Measurements from ENCODE around the gene SLC34A1. TPM values are rescaled to one million over a fixed set of nuclear protein-coding genes. Genes with fewer than 3 reads are reported as not detected.
A peak's percentile ranks its signal among the peaks of the same experiment; 100 is the strongest.
"Not testable (repeated sequence)": the region's sequence is repeated elsewhere in the genome, so short reads cannot be mapped to it uniquely, and the experiment has no call there.

SLC34A1 gene, protein sequence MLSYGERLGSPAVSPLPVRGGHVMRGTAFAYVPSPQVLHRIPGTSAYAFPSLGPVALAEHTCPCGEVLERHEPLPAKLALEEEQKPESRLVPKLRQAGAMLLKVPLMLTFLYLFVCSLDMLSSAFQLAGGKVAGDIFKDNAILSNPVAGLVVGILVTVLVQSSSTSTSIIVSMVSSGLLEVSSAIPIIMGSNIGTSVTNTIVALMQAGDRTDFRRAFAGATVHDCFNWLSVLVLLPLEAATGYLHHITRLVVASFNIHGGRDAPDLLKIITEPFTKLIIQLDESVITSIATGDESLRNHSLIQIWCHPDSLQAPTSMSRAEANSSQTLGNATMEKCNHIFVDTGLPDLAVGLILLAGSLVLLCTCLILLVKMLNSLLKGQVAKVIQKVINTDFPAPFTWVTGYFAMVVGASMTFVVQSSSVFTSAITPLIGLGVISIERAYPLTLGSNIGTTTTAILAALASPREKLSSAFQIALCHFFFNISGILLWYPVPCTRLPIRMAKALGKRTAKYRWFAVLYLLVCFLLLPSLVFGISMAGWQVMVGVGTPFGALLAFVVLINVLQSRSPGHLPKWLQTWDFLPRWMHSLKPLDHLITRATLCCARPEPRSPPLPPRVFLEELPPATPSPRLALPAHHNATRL
- total RNA-seq = not detected

DNA sequence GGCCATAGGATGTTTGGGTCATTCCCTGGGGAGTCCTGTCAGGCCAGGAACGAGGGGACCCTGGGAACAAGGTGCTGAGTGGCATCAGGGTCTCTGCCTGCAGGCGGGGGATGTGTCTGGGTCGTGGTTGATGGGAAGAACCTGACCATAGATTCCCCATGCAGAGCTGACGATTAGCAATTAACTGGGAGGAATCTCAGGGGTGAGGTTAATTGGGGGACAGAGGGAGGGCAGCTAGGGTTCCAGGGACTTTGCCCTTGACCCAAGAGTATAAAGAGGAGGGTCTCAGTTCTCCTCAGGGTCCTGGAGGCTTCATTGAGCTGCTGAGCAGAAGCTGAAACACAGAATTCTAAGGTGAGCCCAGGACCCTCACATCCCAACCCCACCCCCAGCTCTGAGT is at the start of gene SLC34A1:
Gene SLC34A1, plus strand, starts transcription at position 301 of the 400 bp plus-strand sequence. CDS start 1,308 bp downstream, outside the sequence.
- no peak within 1 kb of the TSS for H3K4me3 Mint-ChIP-seq
- H3K9me3 Mint-ChIP-seq = no peaks in the 10 kb centered on the region
- no peaks in the 10 kb centered on the region for H3K27me3 Mint-ChIP-seq (ENCODE audit: low read depth)
- no peak within 1 kb of the TSS for H3K27ac Mint-ChIP-seq
- intact Hi-C loops (cut with micrococcal nuclease) = no loop called here
- no peak for DNase-seq
- CTCF ChIA-PET = interaction anchor here (0.7 to 4.1 kb wide), 5 partner anchors 12 to 74 kb away, joined by 3 to 31 read pairs (median 11); no protein-coding TSS in a partner anchor
- H3K4me1 Mint-ChIP-seq (ENCODE audit: low read depth) = peaks cover 39% of the 10 kb centered on the region
- no peaks in the 10 kb centered on the region for H3K36me3 Mint-ChIP-seq (ENCODE audit: low read depth)

DNA sequence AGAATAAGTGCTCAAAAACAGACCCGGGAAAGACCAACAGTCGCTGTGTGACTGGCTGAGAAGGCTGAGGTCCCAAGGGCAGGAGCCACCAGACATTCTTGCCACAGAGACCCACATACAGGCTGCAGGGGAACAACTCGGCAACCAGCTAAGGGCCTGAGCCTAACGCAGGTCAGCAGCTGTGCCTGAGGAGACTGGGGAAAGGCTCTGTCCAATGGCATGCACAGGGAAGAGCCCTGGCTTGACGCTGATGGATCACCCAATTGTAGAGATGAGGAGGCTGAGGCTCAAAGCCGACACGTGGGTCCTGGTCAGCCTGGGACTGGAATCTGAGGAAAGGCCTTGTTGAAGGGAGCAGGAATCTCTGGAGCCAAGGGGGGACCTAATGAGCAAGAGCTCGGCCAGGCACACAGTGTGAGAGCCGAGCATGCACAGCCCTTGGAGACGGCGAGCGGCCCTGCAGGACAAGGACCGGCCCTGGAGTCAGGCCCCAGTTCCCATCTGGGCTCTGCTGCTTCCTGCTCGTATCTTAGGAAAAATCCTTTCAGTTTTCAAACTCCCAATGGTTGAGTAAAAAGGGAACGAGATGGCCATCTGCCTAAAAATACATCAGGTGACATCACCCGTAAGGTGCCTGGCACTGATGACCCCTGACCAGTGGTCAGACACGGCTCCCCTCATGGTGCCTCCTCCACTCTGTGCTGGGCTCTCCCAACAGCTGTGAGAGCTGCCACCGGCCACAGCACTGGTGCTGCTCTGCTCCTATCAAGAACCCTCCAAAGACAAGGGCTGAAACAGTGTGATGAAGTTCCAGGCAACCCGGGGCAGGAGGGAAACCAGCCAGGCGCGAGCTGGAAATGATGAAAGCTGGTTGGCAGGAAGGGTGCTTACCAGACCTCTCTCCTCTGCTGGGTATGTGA is 49.2 kb upstream of the SLC34A1 start:
- Mint-ChIP-seq H3K36me3 (ENCODE audit: low read depth) (peaks cover 23% of the 10 kb centered on the region), H3K27me3 (ENCODE audit: low read depth) (no peaks in the 10 kb centered on the region), H3K27ac (no peak overlapping the region), H3K9me3 (no peaks in the 10 kb centered on the region), H3K4me1 (ENCODE audit: low read depth) (peaks cover 7% of the 10 kb centered on the region), H3K4me3 (no peak overlapping the region)
- intact Hi-C loops (cut with micrococcal nuclease) = no loop called here
- no peak for DNase-seq
- CTCF ChIA-PET = interaction anchor here (0.6 to 1.5 kb wide), 4 partner anchors 16 to 140 kb away, joined by 3 read pairs; no protein-coding TSS in a partner anchor

DNA sequence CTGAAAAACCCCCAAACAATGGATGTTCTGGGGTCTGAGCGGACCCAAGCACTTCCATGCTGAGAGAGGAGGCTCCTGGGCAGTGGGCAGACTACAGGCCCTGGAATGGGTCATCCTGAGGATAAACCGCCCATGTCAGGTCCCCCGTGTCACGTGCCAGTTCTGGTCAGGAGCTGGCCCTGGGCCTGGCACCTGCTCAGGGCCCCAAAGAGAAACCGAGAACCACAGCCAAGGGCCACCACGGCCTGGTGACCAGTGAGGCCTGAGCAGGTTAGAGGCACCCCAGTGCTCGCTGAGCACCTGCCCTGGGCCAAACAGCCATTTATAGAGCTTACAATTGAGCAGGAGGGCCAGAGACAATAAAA is 48.6 kb upstream of the SLC34A1 start:
- peaks cover 11% of the 10 kb centered on the region for H3K4me1 Mint-ChIP-seq (ENCODE audit: low read depth)
- intact Hi-C loops (cut with micrococcal nuclease) = no loop called here
- H3K27me3 Mint-ChIP-seq (ENCODE audit: low read depth) = no peaks in the 10 kb centered on the region
- no peak for DNase-seq
- H3K4me3 Mint-ChIP-seq = no peak overlapping the region
- H3K9me3 Mint-ChIP-seq = no peaks in the 10 kb centered on the region
- H3K36me3 Mint-ChIP-seq (ENCODE audit: low read depth) = peaks cover 23% of the 10 kb centered on the region
- H3K27ac Mint-ChIP-seq = no peak overlapping the region
- CTCF ChIA-PET = interaction anchor here (1.1 to 1.5 kb wide), 2 partner anchors 20 to 23 kb away, joined by 3 read pairs; no protein-coding TSS in a partner anchor

DNA sequence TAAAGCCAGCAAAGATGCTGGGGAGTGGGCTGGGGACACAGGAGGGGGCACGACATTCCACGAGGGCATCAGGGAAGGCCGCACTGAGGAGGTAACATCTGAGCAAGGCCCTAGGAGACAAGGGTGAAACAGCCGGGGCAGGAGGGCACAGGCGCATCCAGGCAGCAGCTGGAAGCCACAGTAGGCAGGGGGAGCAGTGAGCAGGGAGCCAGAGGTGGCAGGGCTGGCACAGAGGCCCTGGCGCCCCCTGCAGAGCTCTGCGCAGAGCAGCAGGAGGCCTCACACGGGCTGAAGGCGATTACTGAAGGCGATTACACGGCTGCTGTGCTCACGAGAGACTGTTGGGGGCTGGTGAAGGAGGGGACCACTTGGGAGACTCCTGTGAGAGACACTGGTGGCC is 48.1 kb upstream of the SLC34A1 start:
- peaks cover 20% of the 10 kb centered on the region for H3K36me3 Mint-ChIP-seq (ENCODE audit: low read depth)
- H3K27me3 Mint-ChIP-seq (ENCODE audit: low read depth) = no peaks in the 10 kb centered on the region
- peak overlapping the region; percentile 16 for H3K27ac Mint-ChIP-seq
- no peak overlapping the region for H3K4me3 Mint-ChIP-seq
- intact Hi-C loops (cut with micrococcal nuclease) = no loop called here
- H3K9me3 Mint-ChIP-seq = no peaks in the 10 kb centered on the region
- CTCF ChIA-PET = interaction anchor here (1.1 to 1.5 kb wide), 4 partner anchors 12 to 24 kb away, joined by 3 read pairs; no protein-coding TSS in a partner anchor
- peaks cover 11% of the 10 kb centered on the region for H3K4me1 Mint-ChIP-seq (ENCODE audit: low read depth)
- DNase-seq = peak; percentile 55

DNA sequence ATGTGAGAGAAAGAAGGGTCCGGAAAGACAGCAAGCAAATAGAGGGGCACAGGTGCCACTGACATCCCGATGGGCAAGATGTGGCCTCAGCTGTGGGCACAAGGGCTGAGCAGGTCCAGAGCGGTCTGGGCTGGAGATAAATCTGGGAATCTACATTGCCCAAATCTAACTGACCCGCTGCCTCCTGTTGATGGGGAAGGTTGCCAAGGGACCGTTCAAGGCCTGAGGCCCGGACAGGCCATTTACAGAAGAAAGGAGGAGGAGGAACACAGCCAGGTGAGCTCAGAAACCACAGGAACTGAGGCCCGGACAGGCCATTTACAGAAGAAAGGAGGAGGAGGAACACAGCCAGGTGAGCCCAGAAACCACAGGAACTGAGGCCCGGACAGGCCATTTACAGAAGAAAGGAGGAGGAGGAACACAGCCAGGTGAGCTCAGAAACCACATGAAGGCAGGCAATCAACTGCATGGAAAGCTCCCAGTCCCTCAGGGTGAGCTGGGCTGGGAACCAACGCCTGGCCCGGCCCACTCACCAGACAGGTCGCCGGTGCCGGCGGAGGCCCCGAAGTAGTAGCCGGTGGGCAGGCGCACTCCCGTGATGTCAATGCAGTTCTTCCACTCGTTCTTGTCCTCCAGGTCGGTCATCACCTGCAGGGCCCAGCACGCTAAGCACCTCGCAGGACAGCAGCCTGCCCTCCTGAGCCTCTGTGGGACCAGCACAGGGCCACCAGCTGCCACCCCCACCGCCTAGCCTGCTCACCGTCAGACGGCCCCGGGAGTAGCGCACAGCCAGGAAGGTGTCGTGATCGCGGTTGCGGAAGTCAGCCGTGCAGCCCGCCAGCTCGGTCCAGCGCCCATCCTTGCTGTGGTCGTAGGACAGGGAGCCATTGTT is 47.4 kb upstream of the SLC34A1 start:
- H3K27me3 Mint-ChIP-seq (ENCODE audit: low read depth) = no peaks in the 10 kb centered on the region
- no peaks in the 10 kb centered on the region for H3K9me3 Mint-ChIP-seq
- no peak for DNase-seq
- H3K27ac Mint-ChIP-seq = no peak overlapping the region
- peaks cover 13% of the 10 kb centered on the region for H3K4me1 Mint-ChIP-seq (ENCODE audit: low read depth)
- peaks cover 28% of the 10 kb centered on the region for H3K36me3 Mint-ChIP-seq (ENCODE audit: low read depth)
- intact Hi-C loops (cut with micrococcal nuclease) = no loop called here
- H3K4me3 Mint-ChIP-seq = no peak overlapping the region
- CTCF ChIA-PET = interaction anchor here (1.2 to 1.5 kb wide), 3 partner anchors 11 to 25 kb away, joined by 3 read pairs; no protein-coding TSS in a partner anchor

DNA sequence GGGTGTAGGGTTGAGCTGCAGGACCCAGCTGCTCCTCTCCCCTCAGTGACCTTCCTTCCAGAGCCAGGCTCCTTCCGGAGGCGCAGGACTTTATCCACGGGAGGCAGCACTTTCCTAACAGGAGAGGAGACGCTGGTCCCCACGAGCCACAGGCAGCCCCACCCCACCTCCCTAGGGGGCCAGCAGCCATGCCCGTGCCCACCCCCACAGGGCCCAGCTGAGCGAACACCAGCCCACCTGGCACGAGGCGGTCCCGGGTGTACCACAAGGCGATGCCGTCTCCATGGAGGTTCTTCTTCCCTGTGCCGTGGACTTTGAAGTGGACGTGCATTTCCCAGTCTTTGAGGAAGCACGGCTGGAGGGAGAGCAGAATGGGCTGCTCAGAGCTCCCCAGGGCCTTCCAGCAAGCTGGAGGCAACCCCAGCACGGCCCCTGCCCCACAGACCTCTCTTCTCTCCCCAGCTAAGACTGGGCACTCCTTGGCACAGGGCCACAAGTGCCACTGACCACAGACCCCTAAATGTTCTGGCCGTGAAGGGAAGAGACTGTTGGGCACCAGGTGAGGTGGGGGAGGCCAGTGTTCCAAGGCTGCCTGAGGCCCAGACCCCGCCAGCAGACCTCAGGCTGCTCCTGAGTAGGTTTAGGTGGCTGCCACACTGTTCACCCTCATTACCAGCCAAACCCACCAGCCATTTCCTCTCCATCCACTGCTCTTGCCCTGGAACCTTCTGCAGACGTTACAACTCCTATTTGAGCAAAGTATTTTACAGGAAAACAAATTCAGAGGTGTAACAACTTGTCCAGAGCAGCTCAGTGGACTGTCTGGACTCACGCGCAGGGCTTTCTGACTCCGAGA is 45.8 kb upstream of the SLC34A1 start:
- intact Hi-C loops (cut with micrococcal nuclease) = no loop called here
- peaks cover 15% of the 10 kb centered on the region for H3K4me1 Mint-ChIP-seq (ENCODE audit: low read depth)

DNA sequence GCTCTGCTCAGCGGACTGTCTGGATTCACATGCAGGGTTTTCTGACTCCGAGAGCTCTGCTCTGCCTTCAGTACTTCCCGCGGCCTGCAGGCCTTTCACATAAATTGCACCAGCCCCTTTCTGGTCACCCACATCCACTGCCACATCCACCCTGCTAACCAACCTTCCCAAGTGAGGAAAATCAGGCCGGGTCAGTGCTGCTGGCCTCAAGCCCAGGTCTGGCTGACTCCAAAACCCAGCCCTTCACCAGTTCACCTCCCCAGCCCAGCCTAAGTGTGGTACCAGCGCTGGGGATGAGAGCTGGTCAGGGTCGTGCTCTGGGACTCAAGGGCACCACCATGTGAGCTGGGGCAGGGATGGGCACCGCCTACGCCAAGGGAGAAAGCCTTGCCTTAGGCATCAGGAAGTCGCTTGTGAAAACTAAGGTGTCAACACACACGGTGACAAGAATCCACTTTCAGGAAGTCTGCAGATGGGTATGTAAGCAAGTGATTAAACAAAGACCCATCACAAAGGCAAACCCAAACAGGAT is 45.1 kb upstream of the SLC34A1 start:
- Mint-ChIP-seq H3K27ac (no peak overlapping the region), H3K9me3 (no peaks in the 10 kb centered on the region), H3K4me3 (no peak overlapping the region), H3K36me3 (ENCODE audit: low read depth) (peaks cover 23% of the 10 kb centered on the region), H3K4me1 (ENCODE audit: low read depth) (peaks cover 17% of the 10 kb centered on the region), H3K27me3 (ENCODE audit: low read depth) (no peaks in the 10 kb centered on the region)
- no peak for DNase-seq
- intact Hi-C loops (cut with micrococcal nuclease) = no loop called here
- CTCF ChIA-PET = interaction anchor here (1.1 kb wide), 1 partner anchor 225 kb away, joined by 4 read pairs; no protein-coding TSS in a partner anchor

More for the DNA sequence above, 45.8 kb upstream of the SLC34A1 start:
- Mint-ChIP-seq H3K27ac (no peak overlapping the region), H3K36me3 (ENCODE audit: low read depth) (peaks cover 26% of the 10 kb centered on the region), H3K4me3 (no peak overlapping the region), H3K27me3 (ENCODE audit: low read depth) (no peaks in the 10 kb centered on the region), H3K9me3 (no peaks in the 10 kb centered on the region)
- no peak for DNase-seq
- CTCF ChIA-PET = interaction anchor here (1.1 kb wide), 1 partner anchor 225 kb away, joined by 4 read pairs; no protein-coding TSS in a partner anchor

DNA sequence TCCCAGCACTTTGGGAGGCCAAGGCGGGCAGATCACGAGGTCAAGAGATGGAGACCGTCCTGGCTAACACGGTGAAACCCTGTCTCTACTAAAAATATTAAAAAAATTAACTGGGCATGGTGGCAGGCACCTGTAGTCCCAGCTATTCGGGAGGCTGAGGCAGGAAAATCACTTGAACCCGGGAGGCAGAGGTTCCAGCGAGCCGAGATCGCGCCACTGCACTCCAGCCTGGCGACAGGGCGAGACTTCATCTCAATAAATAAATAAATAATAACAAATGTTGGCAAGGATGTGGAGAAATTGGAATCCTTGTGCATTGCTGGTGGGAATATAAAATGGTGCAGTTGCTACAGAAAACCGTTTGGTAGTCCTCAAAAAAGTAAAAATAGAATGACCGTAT is 41.2 kb upstream of the SLC34A1 start:
- H3K27me3 Mint-ChIP-seq (ENCODE audit: low read depth); H3K9me3 Mint-ChIP-seq; H3K4me3 Mint-ChIP-seq; DNase-seq; intact Hi-C loops (cut with micrococcal nuclease); H3K27ac Mint-ChIP-seq: not testable (repeated sequence)
- Mint-ChIP-seq H3K36me3 (ENCODE audit: low read depth) (peaks cover 18% of the 10 kb centered on the region), H3K4me1 (ENCODE audit: low read depth) (peaks cover 33% of the 10 kb centered on the region)
- CTCF ChIA-PET = interaction anchor here (1.3 to 1.5 kb wide), 2 partner anchors 39 to 229 kb away, joined by 4 to 6 read pairs; no protein-coding TSS in a partner anchor

DNA sequence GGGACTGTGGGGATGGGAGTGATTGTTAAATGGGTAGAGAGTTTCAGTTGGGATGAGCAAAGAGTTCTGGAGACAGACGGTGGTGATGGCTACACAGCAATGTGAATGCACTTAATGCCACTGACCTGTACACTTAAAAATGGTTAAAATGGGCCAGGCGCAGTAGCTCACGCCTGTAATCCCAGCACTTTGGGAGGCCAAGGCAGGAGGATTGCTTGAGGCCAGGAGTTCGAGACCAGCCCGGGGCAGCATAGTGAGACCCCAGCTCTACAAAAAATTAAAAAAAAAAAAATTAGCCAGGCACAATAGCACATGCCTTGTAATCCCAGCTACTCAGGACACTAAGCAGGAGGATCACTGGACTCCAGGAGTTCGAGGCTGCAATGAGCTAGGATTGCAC is 40.5 kb upstream of the SLC34A1 start:
- Mint-ChIP-seq H3K27me3 (ENCODE audit: low read depth) (no peaks in the 10 kb centered on the region), H3K4me1 (ENCODE audit: low read depth) (peaks cover 33% of the 10 kb centered on the region), H3K4me3 (no peak overlapping the region), H3K36me3 (ENCODE audit: low read depth) (peaks cover 18% of the 10 kb centered on the region), H3K27ac (no peak overlapping the region), H3K9me3 (no peaks in the 10 kb centered on the region)
- CTCF ChIA-PET = interaction anchor here (0.7 to 1.5 kb wide), 2 partner anchors 16 to 230 kb away, joined by 3 to 6 read pairs; no protein-coding TSS in a partner anchor
- intact Hi-C loops (cut with micrococcal nuclease) = no loop called here
- DNase-seq = no peak

DNA sequence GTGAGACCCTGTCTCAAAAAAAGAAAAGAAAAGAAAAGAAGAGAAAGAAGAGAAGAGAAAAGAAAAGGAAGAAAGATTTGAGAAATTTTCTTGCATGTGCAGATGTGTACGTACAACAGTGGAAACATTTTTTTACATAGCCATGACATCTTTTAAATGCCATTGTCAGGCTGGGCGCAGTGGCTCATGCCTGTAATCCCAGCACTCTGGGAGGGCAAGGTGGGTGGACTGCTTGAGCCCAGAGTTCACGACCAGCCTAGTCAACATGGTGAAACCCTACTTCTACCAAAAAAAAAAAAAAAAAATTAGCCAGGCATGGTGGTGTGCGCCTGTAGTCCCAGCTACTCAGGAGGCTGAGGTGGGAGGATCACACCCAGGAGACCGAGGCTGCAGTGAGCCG is 39.3 kb upstream of the SLC34A1 start:
- Mint-ChIP-seq H3K9me3 (no peaks in the 10 kb centered on the region), H3K4me1 (ENCODE audit: low read depth) (peaks cover 38% of the 10 kb centered on the region), H3K4me3 (no peak overlapping the region), H3K27ac (no peak overlapping the region), H3K36me3 (ENCODE audit: low read depth) (peaks cover 14% of the 10 kb centered on the region), H3K27me3 (ENCODE audit: low read depth) (no peaks in the 10 kb centered on the region)
- DNase-seq = no peak
- intact Hi-C loops (cut with micrococcal nuclease) = no loop called here
- CTCF ChIA-PET = interaction anchor here (0.7 to 0.9 kb wide), 2 partner anchors 21 to 26 kb away, joined by 3 to 4 read pairs; no protein-coding TSS in a partner anchor
